A673 (cell line): Measurements from ENCODE around the gene GP5.

Source experiments
- CTCF ChIP-seq: fragments of 300-800, 200-600 bp; sonication (generic); conservative IDR thresholded peaks from 2 replicates; pipeline ENCODE4 v1.5.1; 2017; ENCODE audit warnings: low read depth, mild to moderate bottlenecking, antibody characterized with exemption, low read length, moderate library complexity, mixed read lengths
- EZH2 ChIP-seq: fragments of 200-600 bp; sonication (generic); IDR thresholded peaks from 2 replicates; pipeline ENCODE4 v1.6.1; 2017; ENCODE audit warnings: borderline replicate concordance, low read depth, mild to moderate bottlenecking, mixed read lengths, antibody characterized with exemption, low read length; ENCODE audit not compliant: poor library complexity, severe bottlenecking

GRCh38 chr3:194380326-194380725 is 18.7 kb downstream of the GP5 start:
- TF ChIP-seq CTCF (no peak), EZH2 (no peak)
